IPS DF 19.7 (cell line): ENCODE measurements around the gene PPARG.
"Not testable (repeated sequence)": the region's sequence is repeated elsewhere in the genome, so short reads cannot be mapped to it uniquely, and the experiment has no call there.

Experiments used
- DNase-seq: peaks from one replicate; pipeline ENCODE4 v3.0.0-alpha.2; 2013; ENCODE audit warnings: low read depth, low spot score

Gene PPARG

GRCh38 chr3:12458901-12459300 lies 170.0 kb downstream of the PPARG start:
- DNase-seq, result no peak

GRCh38 chr3:12460127-12460526 lies 171.3 kb downstream of the PPARG start:
- no peak for DNase-seq

DNA sequence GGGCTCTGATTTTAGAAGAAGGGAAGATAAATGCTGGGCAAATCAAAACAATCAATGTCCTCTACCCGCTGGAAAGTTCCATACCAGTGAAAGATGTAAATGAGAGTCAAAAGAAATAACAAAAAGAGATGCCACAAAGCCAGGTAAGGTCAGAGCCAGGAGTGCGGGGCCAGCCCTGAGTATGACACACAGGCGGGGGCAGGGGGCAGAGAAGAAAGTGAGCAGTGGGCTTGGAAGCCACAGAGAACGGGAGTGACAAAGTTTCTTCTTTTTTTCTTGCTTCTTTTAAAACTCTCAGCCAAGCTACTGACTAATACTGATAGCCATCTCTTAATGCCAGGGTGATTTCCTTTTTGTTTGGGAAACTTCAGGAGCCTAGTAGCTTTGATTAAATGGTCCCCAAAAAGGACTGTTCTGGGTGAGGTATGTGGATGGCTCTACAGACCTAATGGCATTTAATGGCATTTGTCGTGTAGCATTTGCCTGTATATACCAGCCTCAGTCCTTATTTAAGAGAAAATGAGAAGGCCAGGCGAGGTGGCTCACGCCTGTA lies 172.3 kb downstream of the PPARG start:
- DNase-seq, result no peak

GRCh38 chr3:12462159-12462947 lies 173.5 kb downstream of the PPARG start:
- DNase-seq, result no peak

DNA sequence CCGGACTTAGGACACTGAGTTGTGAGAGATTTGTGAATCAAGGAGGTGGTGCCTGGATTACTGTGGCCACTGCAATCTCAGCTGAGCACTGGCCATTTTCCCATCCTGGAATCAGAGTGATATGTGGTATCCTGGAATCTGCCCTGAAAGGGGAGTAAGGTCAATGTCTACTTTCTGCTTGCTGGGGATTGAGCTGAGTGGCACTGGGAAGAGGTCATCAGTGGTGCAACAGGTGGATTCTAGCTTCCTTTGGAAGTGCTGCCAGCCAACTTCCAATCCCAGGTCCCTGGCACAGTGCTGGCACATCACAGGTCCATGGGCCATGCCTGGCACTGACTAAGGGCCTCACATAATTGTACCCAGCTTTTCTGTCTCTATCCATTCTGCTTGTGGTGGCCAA lies 174.8 kb downstream of the PPARG start:
- no peak for DNase-seq

DNA sequence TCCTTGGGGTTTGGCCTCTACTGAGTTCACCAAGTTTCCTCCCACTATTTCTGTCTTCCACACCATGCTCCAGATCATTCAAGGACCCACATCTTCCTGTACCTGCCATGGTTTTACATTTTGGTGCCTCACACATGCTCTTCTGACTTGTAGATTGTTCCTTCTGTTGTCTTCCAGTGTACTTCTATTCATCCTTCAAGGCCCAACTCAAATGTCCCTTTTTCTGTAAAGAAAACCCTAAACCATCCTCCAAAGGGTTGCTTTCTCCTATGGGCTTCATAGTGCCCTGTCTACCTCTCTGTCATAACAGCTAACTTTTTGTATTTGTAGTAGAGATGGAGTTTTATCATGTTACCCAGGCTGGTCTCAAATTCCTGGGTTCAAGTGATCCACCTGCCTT lies 175.3 kb downstream of the PPARG start:
- DNase-seq, result no peak

DNA sequence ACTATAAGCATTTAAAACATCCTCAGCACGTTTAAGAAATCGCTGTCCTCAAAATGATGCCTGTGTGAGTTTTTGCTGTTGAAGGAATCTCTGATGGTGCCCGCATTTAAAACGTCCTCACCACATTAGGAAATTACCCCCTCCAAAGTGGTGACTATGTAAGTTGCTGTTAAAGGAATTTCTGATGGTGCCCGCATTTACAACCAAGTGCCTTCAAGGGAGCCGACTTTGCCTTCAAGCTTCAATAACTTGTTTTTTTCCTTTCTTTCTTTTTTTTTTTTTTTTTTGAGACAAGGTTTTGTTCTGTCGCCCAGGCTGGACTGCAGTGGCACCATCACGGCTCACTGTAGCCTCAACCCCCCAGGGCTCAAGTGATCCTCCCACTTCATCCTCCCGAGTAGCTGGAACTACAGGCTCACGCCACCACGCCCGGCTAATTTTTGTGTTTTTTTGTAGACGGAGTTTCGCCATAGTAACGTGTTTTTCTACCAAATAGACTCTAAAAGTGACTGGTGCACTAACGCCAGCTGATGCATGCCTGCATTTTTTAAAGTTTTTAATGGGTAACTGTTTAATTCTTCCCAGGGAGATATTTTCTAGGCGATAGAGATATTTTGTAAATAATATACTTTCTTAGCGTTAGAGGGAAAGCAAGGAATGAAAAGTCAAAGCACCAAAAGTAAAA lies 176.4 kb downstream of the PPARG start:
- DNase-seq, result no peak

GRCh38 chr3:12465836-12466225 lies 177.0 kb downstream of the PPARG start:
- no peak for DNase-seq

DNA sequence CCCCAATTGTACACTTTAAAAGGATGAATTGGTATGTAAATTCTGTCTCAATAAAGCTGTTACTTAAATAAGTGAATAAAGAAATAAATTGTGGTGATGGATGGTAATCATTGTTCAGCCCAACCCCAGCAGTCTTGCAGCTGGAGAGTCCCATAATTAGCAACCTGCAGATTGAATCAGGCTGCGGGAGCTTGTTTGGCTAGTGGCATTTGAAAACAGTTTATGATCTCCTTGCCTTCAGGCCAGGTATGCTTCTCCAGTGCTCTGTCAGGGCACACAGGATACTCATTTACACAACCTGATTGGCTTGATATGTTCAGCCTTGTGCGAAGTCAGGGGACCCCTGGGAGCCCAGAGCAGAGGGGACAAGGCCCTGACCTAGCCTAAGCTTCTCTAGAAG lies 178.9 kb downstream of the PPARG start:
- no peak for DNase-seq

- DNase-seq, result no peak
Observed at GRCh38 chr3:12468276-12468675, 179.4 kb downstream of the PPARG start.

- no peak for DNase-seq
Observed at GRCh38 chr3:12468757-12469156, 179.9 kb downstream of the PPARG start.

- DNase-seq, result not testable (repeated sequence)
Observed at GRCh38 chr3:12469222-12469621, 180.4 kb downstream of the PPARG start.

DNA sequence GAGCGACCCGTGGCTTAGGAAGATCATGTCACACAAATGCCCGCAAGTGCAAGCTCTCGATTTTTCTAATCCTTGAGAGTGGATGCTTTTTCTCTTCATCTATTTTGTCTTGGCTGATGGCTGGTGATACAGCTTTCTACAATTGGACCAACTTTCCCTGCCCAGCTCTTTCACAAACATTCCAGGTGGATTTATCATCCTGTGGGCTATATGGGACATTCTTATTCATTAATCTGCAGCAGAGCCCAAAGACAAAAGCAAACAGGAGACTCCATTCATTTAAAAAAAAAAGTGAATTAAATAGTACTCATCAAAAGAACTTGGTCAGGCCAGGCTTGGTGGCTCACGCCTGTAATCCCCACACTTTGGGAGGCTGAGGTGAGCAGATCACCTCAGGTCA lies 181.2 kb downstream of the PPARG start:
- DNase-seq, result no peak

DNA sequence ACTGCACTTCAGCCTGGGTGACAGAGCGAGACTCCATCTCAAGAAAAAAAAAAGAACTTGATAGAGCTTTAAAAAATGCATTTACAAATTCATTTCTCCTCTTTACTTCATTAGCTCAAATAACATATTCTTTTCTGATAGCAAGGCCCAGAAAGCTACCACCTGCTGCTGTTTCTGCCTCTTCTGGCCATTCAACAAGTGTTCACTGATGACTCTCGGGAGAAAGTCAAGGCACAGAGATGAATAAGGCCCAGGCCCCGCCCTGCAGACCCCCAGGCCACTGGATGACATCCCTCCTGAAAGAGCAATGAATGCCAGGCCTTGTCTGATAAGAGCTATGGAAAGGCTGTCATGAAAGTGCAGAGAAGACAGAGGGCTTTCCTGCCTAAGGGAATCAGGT lies 181.8 kb downstream of the PPARG start:
- no peak for DNase-seq

GRCh38 chr3:12471241-12471640 lies 182.4 kb downstream of the PPARG start:
- no peak for DNase-seq

GRCh38 chr3:12472000-12472610 lies 183.2 kb downstream of the PPARG start:
- no peak for DNase-seq

GRCh38 chr3:12472796-12473195 lies 183.9 kb downstream of the PPARG start:
- DNase-seq, result no peak

GRCh38 chr3:12473511-12473910 lies 184.6 kb downstream of the PPARG start:
- DNase-seq, result no peak

- no peak for DNase-seq
Observed at GRCh38 chr3:12476238-12476897, 187.5 kb downstream of the PPARG start.

GRCh38 chr3:12477256-12477655 lies 188.4 kb downstream of the PPARG start:
- DNase-seq, result no peak

DNA sequence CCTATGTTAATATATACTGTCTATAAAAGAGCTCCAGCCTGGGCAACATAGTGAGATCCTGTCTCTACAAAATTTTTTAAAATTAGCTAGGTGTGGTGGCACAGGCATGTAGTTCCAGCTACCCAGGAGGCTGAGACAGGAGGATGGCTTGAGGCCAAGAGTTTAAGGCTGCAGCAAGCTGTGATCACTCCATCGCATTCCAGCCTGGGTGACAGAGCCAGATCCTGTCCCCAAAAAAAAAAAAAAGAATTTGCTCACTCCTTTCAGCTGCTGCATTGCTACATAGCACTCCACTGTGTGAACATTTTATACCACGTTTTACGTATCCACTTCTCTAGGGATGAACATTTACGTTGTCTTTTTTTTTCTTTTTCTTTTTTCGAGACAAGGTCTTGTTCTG lies 189.5 kb downstream of the PPARG start:
- DNase-seq, result no peak

DNA sequence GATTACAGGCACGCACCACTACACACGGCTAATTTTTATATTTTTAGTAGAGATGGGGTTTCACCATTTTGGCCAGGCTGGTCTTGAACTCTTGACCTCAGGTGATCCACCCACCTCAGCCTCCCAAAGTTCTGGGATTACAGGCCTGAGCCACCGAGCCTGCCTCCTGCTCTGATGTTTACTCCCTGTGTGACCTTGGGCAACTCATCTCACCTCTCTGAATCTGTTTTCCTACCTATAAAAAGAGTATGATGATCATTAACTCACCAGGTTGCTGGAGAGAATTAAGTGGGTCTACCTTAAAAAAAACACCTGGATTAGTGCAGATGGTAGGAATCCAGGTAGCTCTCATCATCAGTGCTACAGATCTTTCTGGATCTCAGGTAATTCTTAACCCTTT lies 190.3 kb downstream of the PPARG start:
- not testable (repeated sequence) for DNase-seq
